OCI-LY1 (cell line): ENCODE measurements around the gene C10orf67.

Experiments used
- H2AFZ ChIP-seq: fragments of 200-600 bp; sonication (generic), shearing (Covaris generic); 2 replicates; pipeline ENCODE4 v1.6.0; 2014; ENCODE audit warnings: antibody characterized with exemption, mild to moderate bottlenecking, low read length
- H3F3A ChIP-seq: fragments of 200-600 bp; sonication (generic), shearing (Covaris generic); 2 replicates; pipeline ENCODE4 v1.6.0; 2014; ENCODE audit warnings: mild to moderate bottlenecking, antibody characterized with exemption, low read length, moderate library complexity; ENCODE audit not compliant: insufficient read depth
- H3K27ac ChIP-seq: fragments of 200-600 bp; sonication (generic); 2 replicates; pipeline ENCODE4 v1.5.1; 2014; ENCODE audit warnings: low read length, mixed run types, mild to moderate bottlenecking, low read depth; ENCODE audit not compliant: poor library complexity, severe bottlenecking
- H3K27me3 ChIP-seq: fragments of 200-600 bp; sonication (generic); 2 replicates; pipeline ENCODE4 v1.6.0; 2014; ENCODE audit warnings: antibody characterized with exemption, mild to moderate bottlenecking, low read length, moderate library complexity; ENCODE audit not compliant: insufficient read depth
- H3K36me3 ChIP-seq: fragments of 200-600 bp; sonication (generic); 2 replicates; pipeline ENCODE4 v1.6.1; 2014; ENCODE audit warnings: mild to moderate bottlenecking, antibody characterized with exemption, low read length, moderate library complexity, mixed read lengths; ENCODE audit not compliant: insufficient read depth
- H3K4me1 ChIP-seq: fragments of 200-600 bp; sonication (generic); 2 replicates; pipeline ENCODE4 v1.5.1; 2014; ENCODE audit warnings: mild to moderate bottlenecking, low read length, moderate library complexity; ENCODE audit not compliant: insufficient read depth, severe bottlenecking
- H3K4me2 ChIP-seq: fragments of 200-600 bp; sonication (generic), shearing (Covaris generic); 2 replicates; pipeline ENCODE4 v1.6.1; 2014; ENCODE audit warnings: low read length
- H3K4me3 ChIP-seq: fragments of 200-600 bp; sonication (generic); 2 replicates; pipeline ENCODE4 v1.5.1; 2014; ENCODE audit warnings: low read length, low read depth, mild to moderate bottlenecking, mixed read lengths; ENCODE audit not compliant: poor library complexity, severe bottlenecking
- H3K79me2 ChIP-seq: fragments of 200-600 bp; shearing (Covaris generic); 2 replicates; pipeline ENCODE4 v1.6.1; 2016; ENCODE audit warnings: mixed run types, low read length, mixed read lengths; ENCODE audit not compliant: insufficient read depth
- H3K9ac ChIP-seq: fragments of 200-600 bp; sonication (generic), shearing (Covaris generic); 2 replicates; pipeline ENCODE4 v1.6.1; 2014; ENCODE audit warnings: mild to moderate bottlenecking, low read length, mixed read lengths
- H3K9me2 ChIP-seq: fragments of 200-600 bp; sonication (generic), shearing (Covaris generic); 2 replicates; pipeline ENCODE4 v1.6.1; 2014; ENCODE audit warnings: low read depth, mild to moderate bottlenecking, low read length, mixed read lengths
- H3K9me3 ChIP-seq: fragments of 200-600 bp; shearing (Covaris generic); 2 replicates; pipeline ENCODE4 v1.6.1; 2014; ENCODE audit warnings: low read length, mixed read lengths
- H4K20me1 ChIP-seq: fragments of 200-600 bp; sonication (generic), shearing (Covaris generic); 2 replicates; pipeline ENCODE4 v1.6.0; 2016; ENCODE audit warnings: mild to moderate bottlenecking, low read length; ENCODE audit not compliant: insufficient read depth
- CTCF ChIP-seq: fragments of 200-600 bp; sonication (generic), shearing (Covaris generic); IDR thresholded peaks from 2 replicates; pipeline ENCODE4 v1.5.1; 2017; ENCODE audit warnings: mild to moderate bottlenecking, antibody characterized with exemption, low read length, moderate library complexity, mixed read lengths
- EZH2 ChIP-seq: fragments of 200-600 bp; sonication (generic), shearing (Covaris generic); IDR thresholded peaks from 2 replicates; pipeline ENCODE4 v1.8.0; 2017; ENCODE audit warnings: borderline replicate concordance, mixed run types, mild to moderate bottlenecking, antibody characterized with exemption, low read length, moderate library complexity, mixed read lengths

C10orf67 gene

DNA sequence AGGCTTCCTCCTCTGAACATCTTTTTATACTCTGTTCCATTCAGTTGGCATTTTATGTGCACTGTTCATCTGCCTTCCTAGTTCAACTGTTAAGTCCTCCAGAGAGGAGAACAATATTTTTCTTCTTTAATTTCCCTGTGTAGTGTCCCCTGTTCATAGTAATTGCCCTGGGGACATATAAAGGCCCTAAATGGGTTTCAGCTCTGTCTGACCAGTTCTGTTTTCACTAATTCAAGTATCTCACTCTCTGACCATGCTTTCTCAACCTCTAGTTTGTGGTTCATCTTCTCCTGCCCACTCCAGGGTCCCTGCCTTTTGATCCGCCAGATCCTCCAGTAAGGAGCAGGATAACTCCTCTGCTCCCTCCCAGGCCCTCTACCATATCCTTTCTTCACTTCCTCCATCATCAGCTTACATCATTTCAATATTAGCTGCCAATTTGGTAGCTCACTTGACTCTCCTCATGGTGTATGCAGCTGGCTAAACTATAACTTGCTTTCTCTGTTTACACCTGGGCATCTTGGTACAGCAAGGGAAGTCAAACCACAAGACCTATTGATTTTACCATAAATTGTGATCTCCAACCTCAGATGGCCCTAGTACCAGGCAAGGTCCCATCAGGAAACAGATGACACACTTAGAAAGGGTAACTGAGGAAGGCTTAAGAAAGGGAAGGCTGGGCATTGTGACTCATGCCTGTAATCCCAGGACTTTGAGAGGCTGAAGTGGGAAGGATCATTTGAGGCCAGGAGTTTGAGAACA, 17.7 kb upstream of the C10orf67 start:
- H3K9ac ChIP-seq = no peak overlapping the region
- no peaks in the 10 kb centered on the region for H3K79me2 ChIP-seq
- H2AFZ ChIP-seq = no peak overlapping the region
- no peaks in the 10 kb centered on the region for H3F3A ChIP-seq
- H4K20me1 ChIP-seq = no peaks in the 10 kb centered on the region
- H3K9me2 ChIP-seq = no peaks in the 10 kb centered on the region
- no peaks in the 10 kb centered on the region for H3K36me3 ChIP-seq
- H3K4me1 ChIP-seq = peaks cover 2% of the 10 kb centered on the region
- H3K9me3 ChIP-seq = no peaks in the 10 kb centered on the region
- no peak overlapping the region for H3K4me2 ChIP-seq
- H3K27ac ChIP-seq = no peak overlapping the region
- no peak overlapping the region for H3K4me3 ChIP-seq
- no peaks in the 10 kb centered on the region for H3K27me3 ChIP-seq
- TF ChIP-seq CTCF (no peak), EZH2 (no peak)

- H3F3A ChIP-seq = no peaks in the 10 kb centered on the region
- no peaks in the 10 kb centered on the region for H3K4me1 ChIP-seq
- no peaks in the 10 kb centered on the region for H3K79me2 ChIP-seq
- no peaks in the 10 kb centered on the region for H3K27me3 ChIP-seq
- no peaks in the 10 kb centered on the region for H3K9me3 ChIP-seq
- no peak overlapping the region for H3K27ac ChIP-seq
- H3K9ac ChIP-seq = no peak overlapping the region
- no peak overlapping the region for H3K4me2 ChIP-seq
- no peaks in the 10 kb centered on the region for H3K9me2 ChIP-seq
- no peaks in the 10 kb centered on the region for H3K36me3 ChIP-seq
- no peak for TF ChIP-seq CTCF
- TF ChIP-seq EZH2 = no peak
- H2AFZ ChIP-seq = no peak overlapping the region
- H4K20me1 ChIP-seq = no peaks in the 10 kb centered on the region
- no peak overlapping the region for H3K4me3 ChIP-seq
Measured at GRCh38 chr10:23361665-23362064, 17.1 kb upstream of the C10orf67 start.

GRCh38 chr10:23359692-23360380, 15.2 kb upstream of the C10orf67 start:
- Histone ChIP-seq H4K20me1 (no peaks in the 10 kb centered on the region), H3K4me1 (no peaks in the 10 kb centered on the region), H3K79me2 (no peaks in the 10 kb centered on the region), H3K36me3 (no peaks in the 10 kb centered on the region), H3K9ac (no peak overlapping the region), H3K4me2 (no peak overlapping the region), H3K9me2 (no peaks in the 10 kb centered on the region), H3K27ac (no peak overlapping the region), H2AFZ (no peak overlapping the region), H3K4me3 (no peak overlapping the region), H3F3A (no peaks in the 10 kb centered on the region), H3K27me3 (no peaks in the 10 kb centered on the region), H3K9me3 (no peaks in the 10 kb centered on the region)
- TF ChIP-seq EZH2 = no peak
- no peak for TF ChIP-seq CTCF
